Renal cortical epithelial cell (primary cell): ENCODE data around the gene DCK. TPM values are rescaled to one million over a fixed set of nuclear protein-coding genes. Genes with fewer than 3 reads are reported as not detected.
A peak's percentile ranks its signal among the peaks of the same experiment; 100 is the strongest.
"Not testable (repeated sequence)": the region's sequence is repeated elsewhere in the genome, so short reads cannot be mapped to it uniquely, and the experiment has no call there.

Source experiments
- DNase-seq: peaks from one replicate; pipeline ENCODE4 v3.0.0-alpha.2; 2011; ENCODE audit warnings: low read depth
- total RNA-seq: library from RNA; depleted of rRNA; stranded (reverse); fragments of >200 nt; gene quantifications from 2 replicates; pipeline ENCODE4 v1.2.3, GENCODE V29; 2014

Gene DCK
- total RNA-seq, 1 donor from 2014 or later = 13.8 TPM

- not testable (repeated sequence) for DNase-seq
Measured at GRCh38 chr4:71001363-71001762, 7.9 kb downstream of the DCK start.

- DNase-seq = no peak
Measured at GRCh38 chr4:71004281-71004851, 10.9 kb downstream of the DCK start.

GRCh38 chr4:71005025-71005424 is 11.6 kb downstream of the DCK start:
- DNase-seq = not testable (repeated sequence)

- no peak for DNase-seq
Measured at GRCh38 chr4:71006203-71006907, 12.9 kb downstream of the DCK start.

- DNase-seq = no peak
Measured at GRCh38 chr4:71008196-71008595, 14.7 kb downstream of the DCK start.

- no peak for DNase-seq
Measured at GRCh38 chr4:71009086-71009485, 15.6 kb downstream of the DCK start.

- DNase-seq = peak; percentile 52
Measured at GRCh38 chr4:71009890-71010588, 16.6 kb downstream of the DCK start.

GRCh38 chr4:71011451-71011850 is 18.0 kb downstream of the DCK start:
- no peak for DNase-seq

- not testable (repeated sequence) for DNase-seq
Measured at GRCh38 chr4:71017391-71017790, 23.9 kb downstream of the DCK start.

GRCh38 chr4:71020611-71021010 is 27.2 kb downstream of the DCK start:
- no peak for DNase-seq

GRCh38 chr4:71025654-71026053 is 32.2 kb downstream of the DCK start:
- no peak for DNase-seq

- peak; percentile 81 for DNase-seq
Measured at GRCh38 chr4:71026086-71026485, 32.6 kb downstream of the DCK start.

- no peak for DNase-seq
Measured at GRCh38 chr4:71027611-71028010, 34.2 kb downstream of the DCK start.

GRCh38 chr4:71029504-71029903 is 36.1 kb downstream of the DCK start:
- no peak for DNase-seq

- DNase-seq = peak; percentile 76
Measured at GRCh38 chr4:71032106-71032505, 38.7 kb downstream of the DCK start.

GRCh38 chr4:71045256-71045655 is 51.8 kb downstream of the DCK start:
- no peak for DNase-seq

GRCh38 chr4:71049395-71049794 is 55.9 kb downstream of the DCK start:
- no peak for DNase-seq

- no peak for DNase-seq
Measured at GRCh38 chr4:71050809-71051208, 57.4 kb downstream of the DCK start.

- DNase-seq = no peak
Measured at GRCh38 chr4:71052034-71052433, 58.6 kb downstream of the DCK start.

- DNase-seq = no peak
Measured at GRCh38 chr4:71052716-71053115, 59.3 kb downstream of the DCK start.

- DNase-seq = not testable (repeated sequence)
Measured at GRCh38 chr4:71053613-71054012, 60.2 kb downstream of the DCK start.

GRCh38 chr4:71059573-71059972 is 66.1 kb downstream of the DCK start:
- DNase-seq = not testable (repeated sequence)

GRCh38 chr4:71062436-71062835 is 69.0 kb downstream of the DCK start:
- no peak for DNase-seq
